Activated effector memory CD4-positive, alpha-beta T cell treated with anti-CD3 and anti-CD28 coated beads, Interleukin-2, amount 50 U/mL, for 16 hours (primary cell): ENCODE measurements around the gene PPP2R2C.

Experiments
- DNase-seq: peaks from one replicate; pipeline ENCODE4 v3.0.0-alpha.2; 2020

Gene PPP2R2C

GRCh38 chr4:6324461-6324998, 147.9 kb downstream of the PPP2R2C start:
- DNase-seq, result no peak

GRCh38 chr4:6322761-6323566, 149.4 kb downstream of the PPP2R2C start:
- no peak for DNase-seq

GRCh38 chr4:6322067-6322760, 150.2 kb downstream of the PPP2R2C start:
- DNase-seq, result no peak

DNA sequence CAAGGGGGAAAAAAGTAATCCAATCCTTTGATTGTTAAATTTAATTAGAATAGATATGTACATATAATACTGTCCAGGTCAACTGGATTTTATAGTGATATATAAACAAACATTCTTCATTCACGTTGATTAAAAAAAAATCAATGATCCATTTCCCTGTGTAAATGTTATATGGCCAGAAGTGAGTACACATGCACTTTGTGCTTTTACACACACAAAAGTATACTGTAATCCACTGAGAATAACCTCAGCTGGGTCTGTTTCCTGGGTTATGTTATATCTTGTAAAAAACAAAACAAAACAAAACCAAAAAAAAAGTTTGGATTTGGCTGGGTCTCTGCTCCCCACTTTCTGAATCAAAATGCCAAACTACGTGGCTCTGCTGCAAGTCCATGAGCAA, 151.1 kb downstream of the PPP2R2C start:
- DNase-seq, result no peak

GRCh38 chr4:6320663-6321062, 151.8 kb downstream of the PPP2R2C start:
- no peak for DNase-seq

GRCh38 chr4:6319530-6320150, 152.8 kb downstream of the PPP2R2C start:
- DNase-seq, result no peak

- DNase-seq, result no peak
Observed at GRCh38 chr4:6318206-6318605, 154.2 kb downstream of the PPP2R2C start.

GRCh38 chr4:6316461-6317003, 155.9 kb downstream of the PPP2R2C start:
- no peak for DNase-seq

GRCh38 chr4:6313216-6313615, 159.2 kb downstream of the PPP2R2C start:
- no peak for DNase-seq

- DNase-seq, result no peak
Observed at GRCh38 chr4:6309777-6310176, 162.6 kb downstream of the PPP2R2C start.

DNA sequence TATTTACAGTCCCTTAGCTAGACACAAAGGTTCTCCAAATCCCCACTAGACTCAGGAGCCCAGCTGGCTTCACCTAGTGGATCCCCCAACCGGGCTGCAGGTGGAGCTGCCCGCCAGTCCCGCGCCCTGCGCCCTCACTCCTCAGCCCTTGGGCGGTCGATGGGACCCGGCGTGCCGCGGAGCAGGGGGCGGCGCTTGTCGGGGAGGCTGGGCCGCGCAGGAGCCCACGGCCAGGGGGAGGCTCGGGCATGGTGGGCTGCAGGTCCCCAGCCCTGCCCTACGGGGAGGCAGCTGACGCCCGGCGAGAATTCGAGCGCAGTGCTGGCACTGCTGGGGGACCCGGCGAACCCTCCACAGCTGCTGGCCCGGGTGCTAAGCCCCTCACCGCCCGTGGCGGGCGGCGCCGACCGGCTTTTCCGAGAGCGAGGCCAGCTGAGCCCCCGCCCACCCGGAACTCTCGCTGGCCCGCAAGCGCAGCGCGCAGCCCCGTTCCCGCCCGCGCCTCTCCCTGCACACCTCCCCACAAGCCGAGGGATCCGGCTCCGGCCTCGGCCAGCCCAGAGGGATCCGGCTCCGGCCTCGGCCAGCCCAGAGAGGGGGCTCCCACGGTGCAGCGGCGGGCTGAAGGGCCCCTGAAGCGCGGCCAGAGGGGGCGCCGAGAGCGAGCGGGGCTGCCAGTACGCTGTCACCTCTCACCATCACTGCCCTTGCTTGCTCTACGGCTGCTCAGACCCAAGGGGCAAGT, 163.3 kb downstream of the PPP2R2C start:
- no peak for DNase-seq

GRCh38 chr4:6307891-6308290, 164.5 kb downstream of the PPP2R2C start:
- DNase-seq, result no peak

DNA sequence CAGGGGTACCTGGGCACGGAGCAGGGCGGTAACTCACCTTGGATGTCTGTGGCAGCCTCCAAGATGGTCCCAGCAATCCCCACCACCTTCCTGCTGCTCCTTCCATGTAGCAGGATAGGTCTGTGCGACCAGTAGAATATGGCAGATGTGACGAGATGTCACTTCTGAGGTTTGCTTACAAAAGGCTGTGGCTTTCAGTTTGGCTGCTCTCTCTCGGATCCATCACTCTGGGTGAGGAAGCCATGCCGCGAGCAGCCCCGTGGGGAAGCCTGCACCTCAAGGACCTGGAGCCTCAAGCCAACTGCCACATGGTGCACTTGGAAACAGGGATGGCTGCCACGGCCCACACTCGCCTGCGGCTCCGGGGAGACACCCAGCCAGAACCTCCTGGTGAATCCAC, 165.2 kb downstream of the PPP2R2C start:
- DNase-seq, result no peak

- DNase-seq, result no peak
Observed at GRCh38 chr4:6306299-6306698, 166.1 kb downstream of the PPP2R2C start.

DNA sequence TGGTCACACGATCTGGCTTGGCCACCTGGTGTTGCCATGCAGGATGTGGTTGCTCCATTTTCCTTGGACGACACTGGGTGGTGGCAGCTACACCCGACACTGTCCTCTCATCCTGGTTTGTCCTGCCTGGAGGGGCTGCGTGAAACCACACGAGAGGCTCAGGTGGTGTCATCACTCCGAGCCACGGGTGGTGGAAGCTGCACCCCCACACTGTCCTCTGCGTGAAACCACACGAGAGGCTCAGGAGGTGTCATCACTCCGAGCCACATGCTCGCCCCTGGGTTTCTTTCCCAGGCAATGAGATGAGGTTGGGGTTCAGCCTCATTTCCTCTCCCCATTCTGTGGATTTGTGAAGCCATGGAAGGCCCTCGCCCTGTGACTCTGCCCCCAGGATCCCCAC, 168.5 kb downstream of the PPP2R2C start:
- no peak for DNase-seq

GRCh38 chr4:6302869-6303268, 169.5 kb downstream of the PPP2R2C start:
- no peak for DNase-seq

DNA sequence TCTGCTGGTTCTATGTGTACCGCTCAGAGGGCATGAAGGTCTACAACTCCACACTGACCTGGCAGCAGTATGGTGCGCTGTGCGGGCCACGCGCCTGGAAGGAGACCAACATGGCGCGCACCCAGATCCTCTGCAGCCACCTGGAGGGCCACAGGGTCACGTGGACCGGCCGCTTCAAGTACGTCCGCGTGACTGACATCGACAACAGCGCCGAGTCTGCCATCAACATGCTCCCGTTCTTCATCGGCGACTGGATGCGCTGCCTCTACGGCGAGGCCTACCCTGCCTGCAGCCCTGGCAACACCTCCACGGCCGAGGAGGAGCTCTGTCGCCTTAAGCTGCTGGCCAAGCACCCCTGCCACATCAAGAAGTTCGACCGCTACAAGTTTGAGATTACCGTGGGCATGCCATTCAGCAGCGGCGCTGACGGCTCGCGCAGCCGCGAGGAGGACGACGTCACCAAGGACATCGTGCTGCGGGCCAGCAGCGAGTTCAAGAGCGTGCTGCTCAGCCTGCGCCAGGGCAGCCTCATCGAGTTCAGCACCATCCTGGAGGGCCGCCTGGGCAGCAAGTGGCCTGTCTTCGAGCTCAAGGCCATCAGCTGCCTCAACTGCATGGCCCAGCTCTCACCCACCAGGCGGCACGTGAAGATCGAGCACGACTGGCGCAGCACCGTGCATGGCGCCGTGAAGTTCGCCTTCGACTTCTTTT, 170.5 kb downstream of the PPP2R2C start:
- no peak for DNase-seq

DNA sequence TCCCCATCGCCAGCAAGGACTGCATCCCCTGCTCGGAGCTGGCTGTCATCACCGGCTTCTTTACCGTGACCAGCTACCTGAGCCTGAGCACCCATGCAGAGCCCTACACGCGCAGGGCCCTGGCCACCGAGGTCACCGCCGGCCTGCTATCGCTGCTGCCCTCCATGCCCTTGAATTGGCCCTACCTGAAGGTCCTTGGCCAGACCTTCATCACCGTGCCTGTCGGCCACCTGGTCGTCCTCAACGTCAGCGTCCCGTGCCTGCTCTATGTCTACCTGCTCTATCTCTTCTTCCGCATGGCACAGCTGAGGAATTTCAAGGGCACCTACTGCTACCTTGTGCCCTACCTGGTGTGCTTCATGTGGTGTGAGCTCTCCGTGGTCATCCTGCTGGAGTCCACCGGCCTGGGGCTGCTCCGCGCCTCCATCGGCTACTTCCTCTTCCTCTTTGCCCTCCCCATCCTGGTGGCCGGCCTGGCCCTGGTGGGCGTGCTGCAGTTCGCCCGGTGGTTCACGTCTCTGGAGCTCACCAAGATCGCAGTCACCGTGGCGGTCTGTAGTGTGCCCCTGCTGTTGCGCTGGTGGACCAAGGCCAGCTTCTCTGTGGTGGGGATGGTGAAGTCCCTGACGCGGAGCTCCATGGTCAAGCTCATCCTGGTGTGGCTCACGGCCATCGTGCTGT, 171.2 kb downstream of the PPP2R2C start:
- DNase-seq, result no peak

- no peak for DNase-seq
Observed at GRCh38 chr4:6300359-6300758, 172.1 kb downstream of the PPP2R2C start.

GRCh38 chr4:6299875-6300274, 172.5 kb downstream of the PPP2R2C start:
- no peak for DNase-seq

DNA sequence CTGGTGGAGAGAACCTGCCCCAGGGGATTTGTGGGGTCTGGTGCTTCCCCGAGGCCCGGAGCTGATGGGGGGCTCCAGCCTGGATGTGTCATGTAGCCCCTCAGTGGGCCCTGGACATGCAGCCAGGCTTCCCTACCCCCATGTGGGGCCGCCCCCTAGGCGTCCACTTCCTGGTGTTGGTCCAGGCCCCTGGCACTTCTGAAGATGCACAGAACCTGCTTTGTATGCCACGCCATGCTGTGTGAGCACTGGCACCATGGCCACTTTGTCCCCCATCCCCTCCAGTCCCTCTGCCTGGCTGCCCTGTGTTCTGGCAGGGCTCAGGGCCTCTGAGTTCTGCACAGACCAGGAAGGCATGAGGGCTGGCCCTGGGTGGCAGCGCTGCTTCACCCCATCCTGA, 173.6 kb downstream of the PPP2R2C start:
- DNase-seq, result no peak
